Type B pancreatic cell (in vitro differentiated cells): Measurements from ENCODE around the gene MAD1L1. TPM values are rescaled to one million over a fixed set of nuclear protein-coding genes. Genes with fewer than 3 reads are reported as not detected.

ENCODE experiments used
- DNase-seq: peaks from one replicate; pipeline ENCODE4 v3.0.0; 2021; ENCODE audit warnings: mixed read lengths; ENCODE audit not compliant: unreplicated experiment; ENCODE audit errors: extremely low spot score
- H3K27ac Mint-ChIP-seq: 2 replicates; pipeline ENCODE4 v1.8.0; 2021; ENCODE audit warnings: mild to moderate bottlenecking, mixed read lengths
- H3K27me3 Mint-ChIP-seq: 2 replicates; pipeline ENCODE4 v1.8.0; 2021; ENCODE audit warnings: mixed read lengths
- H3K36me3 Mint-ChIP-seq: 2 replicates; pipeline ENCODE4 v1.8.0; 2021; ENCODE audit warnings: mixed read lengths
- H3K4me1 Mint-ChIP-seq: one replicate; pipeline ENCODE4 v1.8.0; 2021; ENCODE audit warnings: mixed read lengths; ENCODE audit not compliant: unreplicated experiment
- H3K4me3 Mint-ChIP-seq: 2 replicates; pipeline ENCODE4 v1.8.0; 2021; ENCODE audit warnings: mild to moderate bottlenecking, mixed read lengths
- H3K9me3 Mint-ChIP-seq: 2 replicates; pipeline ENCODE4 v1.8.0; 2021; ENCODE audit warnings: mixed read lengths
- CTCF ChIP-seq: fragments of 200-600 bp; sonication (generic); conservative IDR thresholded peaks from 2 replicates; pipeline ENCODE4 v1.5.0; 2021; ENCODE audit warnings: antibody characterized with exemption, mild to moderate bottlenecking
- total RNA-seq: library from RNA; stranded (reverse); gene quantifications from 2 replicates; pipeline ENCODE4 v1.2.1, GENCODE V29; 2021; ENCODE audit warnings: low replicate concordance

MAD1L1 gene
- total RNA-seq, 1 donor from 2014 or later, result 40.7 TPM

DNA sequence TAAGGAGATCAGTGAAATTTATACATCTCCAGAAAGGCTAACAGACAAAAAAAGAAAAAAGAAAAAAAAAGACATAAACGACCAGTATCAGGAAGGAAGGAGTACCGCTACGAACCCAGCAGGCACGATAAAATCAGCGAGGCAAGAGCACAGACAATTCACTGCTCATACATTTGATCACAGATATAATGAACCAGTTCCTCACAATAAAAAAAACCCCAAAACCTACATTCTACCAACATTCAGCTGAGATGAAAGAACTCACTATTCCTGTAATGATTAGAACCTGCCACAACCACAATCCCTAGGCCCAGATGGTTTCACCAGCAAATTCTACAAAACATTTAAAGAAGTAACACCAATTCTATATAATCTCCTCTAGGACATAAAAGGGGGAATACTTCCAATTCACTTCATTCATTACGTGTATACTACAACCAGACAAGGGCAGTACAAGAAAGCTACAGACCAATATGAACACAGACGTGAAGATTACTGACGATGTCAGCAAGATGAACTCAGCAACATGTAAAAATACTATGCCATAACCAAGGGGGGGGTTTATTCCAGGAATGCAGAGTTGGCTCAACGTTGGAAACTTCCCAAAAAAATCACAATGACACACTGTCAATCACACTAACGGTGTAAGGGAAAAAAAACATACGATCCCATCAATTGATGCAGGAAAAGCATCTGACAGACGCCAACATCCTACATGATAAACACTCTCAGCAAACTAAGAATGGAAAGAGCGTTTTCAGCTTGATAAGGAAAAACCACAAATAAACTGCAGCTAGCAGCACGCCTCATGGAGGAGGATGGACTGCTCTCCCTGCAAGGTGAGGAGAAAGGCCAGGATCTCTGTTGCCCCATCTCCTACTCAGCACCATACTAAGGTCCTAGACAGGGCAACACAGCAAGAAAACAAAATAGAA is 306.5 kb downstream of the MAD1L1 start:
- Mint-ChIP-seq H3K4me3 (no peak overlapping the region), H3K36me3 (no peaks in the 10 kb centered on the region), H3K27ac (no peak overlapping the region), H3K4me1 (peaks cover 18% of the 10 kb centered on the region), H3K27me3 (no peaks in the 10 kb centered on the region), H3K9me3 (no peaks in the 10 kb centered on the region)
- no peak for DNase-seq
- no peak for TF ChIP-seq CTCF

- no peak overlapping the region for H3K27ac Mint-ChIP-seq
- DNase-seq, result no peak
- no peaks in the 10 kb centered on the region for H3K36me3 Mint-ChIP-seq
- no peak overlapping the region for H3K4me3 Mint-ChIP-seq
- H3K9me3 Mint-ChIP-seq, result no peaks in the 10 kb centered on the region
- no peak for TF ChIP-seq CTCF
- H3K4me1 Mint-ChIP-seq, result peaks cover 18% of the 10 kb centered on the region
- no peaks in the 10 kb centered on the region for H3K27me3 Mint-ChIP-seq
These were observed 307.4 kb downstream of the MAD1L1 start for GRCh38 chr7:1925349-1925748.

- no peak for TF ChIP-seq CTCF
- Mint-ChIP-seq H3K9me3 (no peaks in the 10 kb centered on the region), H3K36me3 (no peaks in the 10 kb centered on the region), H3K27me3 (no peaks in the 10 kb centered on the region), H3K27ac (no peak overlapping the region), H3K4me3 (no peak overlapping the region), H3K4me1 (peaks cover 18% of the 10 kb centered on the region)
- DNase-seq, result no peak
These were observed 308.4 kb downstream of the MAD1L1 start for GRCh38 chr7:1924258-1924817.

DNA sequence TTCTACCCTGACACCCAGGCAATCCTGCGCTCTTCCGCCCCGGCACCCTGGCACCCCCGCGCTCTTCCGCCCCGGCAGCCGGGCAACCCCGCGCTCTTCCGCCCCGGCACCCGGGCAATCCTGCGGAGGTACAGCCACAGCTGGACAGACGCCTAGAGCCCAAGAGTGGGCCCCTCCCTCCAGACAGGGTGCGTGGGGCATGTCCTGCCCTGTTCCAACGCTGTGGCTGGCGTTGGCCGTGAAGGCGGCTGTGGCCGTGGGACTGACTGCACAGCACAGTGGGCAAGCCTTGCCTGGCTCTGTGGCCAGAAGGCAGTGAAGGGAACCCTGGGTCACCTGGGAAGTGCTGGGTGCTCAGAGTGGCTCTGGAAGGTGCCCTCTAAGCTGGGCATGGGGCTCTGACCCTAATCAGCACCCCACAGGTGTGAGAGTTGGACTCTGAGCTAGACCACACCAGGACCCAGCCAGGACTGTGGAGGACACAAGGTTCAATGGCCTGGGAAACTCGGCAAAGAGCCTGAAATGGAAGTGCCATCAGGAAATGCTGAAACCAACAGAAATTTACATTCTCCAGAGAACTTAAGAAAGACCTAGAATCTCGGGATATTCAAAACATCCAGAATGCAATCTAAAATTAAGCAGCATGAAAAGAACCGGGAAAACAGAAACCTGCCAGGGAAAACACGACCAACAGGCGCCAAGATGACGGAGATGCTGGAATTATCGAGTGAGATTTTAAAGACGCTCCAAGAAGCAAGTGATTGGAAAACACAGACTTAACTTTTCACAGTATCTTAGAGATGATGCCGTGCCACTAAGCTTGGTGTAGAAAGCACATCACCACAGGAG is 309.1 kb downstream of the MAD1L1 start:
- Mint-ChIP-seq H3K9me3 (no peaks in the 10 kb centered on the region), H3K27me3 (no peaks in the 10 kb centered on the region), H3K4me3 (no peak overlapping the region), H3K27ac (no peak overlapping the region), H3K36me3 (no peaks in the 10 kb centered on the region), H3K4me1 (peaks cover 18% of the 10 kb centered on the region)
- no peak for TF ChIP-seq CTCF
- DNase-seq, result no peak

DNA sequence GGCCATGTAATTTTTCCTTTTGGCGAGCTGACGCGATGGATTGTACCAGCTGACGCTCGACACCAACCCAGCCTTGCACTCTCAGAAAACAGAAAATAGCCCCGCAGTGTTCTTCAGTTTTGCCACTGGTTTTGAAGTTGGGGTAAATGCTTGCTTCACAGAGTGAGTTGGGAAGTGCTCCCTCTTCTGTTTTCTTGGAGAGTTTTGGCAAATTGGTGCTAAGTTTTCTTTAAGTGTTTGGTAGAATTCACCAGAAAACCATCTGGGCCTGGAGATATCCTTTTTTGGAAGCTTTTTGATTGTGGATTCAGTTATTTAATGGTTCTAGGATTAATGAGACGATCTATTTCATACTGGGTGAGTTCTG is 309.9 kb downstream of the MAD1L1 start:
- Mint-ChIP-seq H3K27me3 (no peaks in the 10 kb centered on the region), H3K27ac (no peak overlapping the region), H3K4me1 (peaks cover 18% of the 10 kb centered on the region), H3K4me3 (no peak overlapping the region), H3K9me3 (no peaks in the 10 kb centered on the region), H3K36me3 (no peaks in the 10 kb centered on the region)
- no peak for DNase-seq
- no peak for TF ChIP-seq CTCF
